Hepatocyte (in vitro differentiated cells): ENCODE measurements around the gene PPP1R2.

Experiments
- CTCF ChIP-seq: fragments of 200-600 bp; sonication (generic); IDR thresholded peaks from 2 replicates; pipeline ENCODE4 v1.5.1; 2016; ENCODE audit warnings: antibody characterized with exemption, mild to moderate bottlenecking; ENCODE audit not compliant: poor library complexity
- EZH2 ChIP-seq: fragments of 200-600 bp; sonication (generic); IDR thresholded peaks from 2 replicates; pipeline ENCODE4 v1.6.1; 2016; ENCODE audit warnings: antibody characterized with exemption, mild to moderate bottlenecking, borderline replicate concordance
- EZH2phosphoT487 ChIP-seq: fragments of 200-600 bp; sonication (generic); IDR thresholded peaks from one replicate; pipeline ENCODE4 v1.6.1; 2018; ENCODE audit warnings: antibody characterized with exemption, mild to moderate bottlenecking, low read depth, moderate library complexity; ENCODE audit not compliant: unreplicated experiment, severe bottlenecking

- TF ChIP-seq EZH2 (no peak), CTCF (no peak), EZH2phosphoT487 (no peak)
Observed at GRCh38 chr3:195584543-195584870, 41.4 kb upstream of the PPP1R2 start.
